H1 (cell line): Measurements from ENCODE around the gene CALCOCO2. TPM values are rescaled to one million over a fixed set of nuclear protein-coding genes. Genes with fewer than 3 reads are reported as not detected.

ENCODE experiments used
- BCL11A ChIP-seq, 2 experiments: IDR thresholded peaks; one replicate each; pipeline ENCODE4 v1.6.1; 2011; ENCODE audit warnings: low read depth in 2 of 2, low read length in 2 of 2, mild to moderate bottlenecking in 2 of 2
- CBX8 ChIP-seq: fragments of 300-800, 300-1000 bp; sonication (generic); IDR thresholded peaks from 2 replicates; pipeline ENCODE4 v1.7.1; 2016; ENCODE audit warnings: low read depth, low read length, borderline replicate concordance
- CTBP2 ChIP-seq: IDR thresholded peaks from 2 replicates; pipeline ENCODE4 v1.7.0; 2011; ENCODE audit warnings: borderline replicate concordance, mild to moderate bottlenecking, moderate library complexity, mixed read lengths, low read length; ENCODE audit not compliant: insufficient read depth, insufficient read length
- EGR1 ChIP-seq: IDR thresholded peaks from 2 replicates; pipeline ENCODE4 v1.6.1; 2011; ENCODE audit warnings: low read depth, low read length, borderline replicate concordance
- JUND ChIP-seq: IDR thresholded peaks from 2 replicates; pipeline ENCODE4 v1.6.1; 2011; ENCODE audit warnings: mild to moderate bottlenecking, improper control_type of control experiment, low read length
- NRF1 ChIP-seq: IDR thresholded peaks from 2 replicates; pipeline ENCODE4 v1.6.1; 2011; ENCODE audit warnings: mild to moderate bottlenecking, low read depth, low read length, improper control_type of control experiment
- RXRA ChIP-seq: IDR thresholded peaks from 2 replicates; pipeline ENCODE4 v1.6.1; 2011; ENCODE audit warnings: low read depth, mild to moderate bottlenecking, low read length, moderate library complexity; ENCODE audit not compliant: insufficient read depth
- SIRT6 ChIP-seq: IDR thresholded peaks from one replicate; pipeline ENCODE4 v1.7.1; 2012; ENCODE audit warnings: low read length, inconsistent platforms
- polyA plus RNA-seq, 7 experiments: library from polyadenylated mRNA; depleted of rRNA in 3 of 7; stranded (reverse) in 5 of 7; unstranded in 2 of 7; fragments of >200 nt in 5 of 7; fragments of 200-250 nt in 2 of 7; gene quantifications; 1 replicate in 5 of 7; 2 replicates in 1 of 7; 4 replicates in 1 of 7; pipeline versions ENCODE4 v1.2.1 to v1.2.3, GENCODE V29; 2011 to 2013; ENCODE audit warnings: missing spikeins in 2 of 7, mixed read lengths in 2 of 7
- total RNA-seq: library from RNA; stranded (reverse); fragmentation: NEBNext Ultra II Directional; extraction: Animal tissue kit (Norgen Biotek cat#: 25700); gene quantifications from 2 replicates; pipeline ENCODE4 v1.2.1, GENCODE V29; 2021

CALCOCO2 gene
- total and polyA plus RNA-seq, 2 of the 8 experiments (the other 6 are each of a cell fraction or from before 2014, with no cell fraction given) = 12.1 to 31.8 TPM

DNA sequence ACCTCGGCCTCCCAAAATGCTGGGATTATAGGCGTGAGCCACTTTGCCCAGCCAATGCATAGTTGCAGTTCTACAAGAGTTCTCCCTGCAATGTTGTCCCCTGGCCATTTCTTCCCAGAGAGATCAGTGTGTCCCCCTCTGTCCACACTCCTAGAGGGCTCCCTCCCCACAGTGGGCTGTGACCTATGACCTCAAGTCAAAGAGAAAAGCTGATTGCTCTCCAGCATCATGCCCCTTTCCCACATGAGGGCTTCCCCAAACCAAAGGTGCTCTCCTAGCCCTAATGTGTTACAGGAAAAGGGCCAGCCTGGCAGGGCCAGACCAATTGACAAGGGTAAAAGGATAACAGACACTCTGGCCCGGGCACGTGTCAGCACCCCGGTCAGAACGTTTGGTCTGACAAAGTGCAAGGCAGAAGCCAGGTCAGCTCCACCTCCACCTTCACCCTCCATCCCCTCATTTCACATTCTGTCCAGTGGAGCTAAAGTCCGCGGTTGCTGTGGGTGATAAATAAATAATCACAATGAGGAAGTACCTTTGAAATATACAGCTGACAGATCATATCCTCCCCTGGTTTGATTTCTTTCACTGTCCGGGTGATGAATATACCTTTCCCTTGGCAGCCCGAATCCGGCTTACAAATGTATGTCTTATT lies 31.6 kb upstream of the CALCOCO2 start (continued):
- TF ChIP-seq RXRA (no peak), SIRT6 (no peak), NRF1 (no peak), CBX8 (no peak), EGR1 (no peak), BCL11A (IDR thresholded peaks at IDR 0.05; ENCODE audit: low read depth in 2 of 2, low read length in 2 of 2) (no peak), JUND (no peak), CTBP2 (no peak)
